ENCODE measurements around the gene PTPRM.
A peak's percentile ranks its signal among the peaks of the same experiment; 100 is the strongest.

Gene PTPRM

DNA sequence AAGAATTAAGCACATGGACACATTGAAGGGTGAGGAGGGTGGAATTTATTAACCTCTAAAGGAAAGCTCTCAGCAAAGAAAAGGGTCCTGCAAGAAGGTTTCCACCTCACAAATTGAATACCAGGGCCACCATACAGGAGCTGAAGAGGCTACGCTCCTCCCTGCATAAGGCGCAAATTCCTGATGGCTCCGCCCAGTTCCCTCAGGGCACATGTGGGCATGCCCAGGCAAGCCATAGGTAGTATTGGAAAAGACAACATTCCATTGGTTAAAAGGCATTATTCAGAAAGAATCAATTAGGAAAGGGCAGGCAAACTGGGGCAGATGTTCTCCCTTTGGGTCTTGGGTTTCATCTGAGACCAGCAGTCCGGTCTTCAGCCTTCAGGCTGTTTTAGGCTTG lies 161.2 kb downstream of the PTPRM start:
- TF ChIP-seq YY1 (tag by site-specific recombination; IDR thresholded peaks at IDR 0.05) (no peak), GLI2 (tag by site-specific recombination; IDR thresholded peaks at IDR 0.05; ENCODE audit: borderline replicate concordance, low read depth) (no peak), ZNF48 (tag by site-specific recombination; IDR thresholded peaks at IDR 0.05) (no peak), ZNF658 (tag by site-specific recombination; IDR thresholded peaks at IDR 0.05) (no peak), SP2 (tag by site-specific recombination; IDR thresholded peaks at IDR 0.05) (no peak), SCRT1 (tag by site-specific recombination; IDR thresholded peaks at IDR 0.05; ENCODE audit: borderline replicate concordance) (no peak), TCF7L2 (IDR thresholded peaks at IDR 0.05; ENCODE audit: borderline replicate concordance, low read depth, low read length) (no peak), ZFHX2 (tag by site-specific recombination; conservative IDR thresholded peaks at IDR 0.05) (no peak), ZFP37 (tag by site-specific recombination; IDR thresholded peaks at IDR 0.05) (no peak), ZNF426 (tag by site-specific recombination; IDR thresholded peaks at IDR 0.05) (no peak), ZNF776 (tag by site-specific recombination; IDR thresholded peaks at IDR 0.05; ENCODE audit: borderline replicate concordance) (no peak), ZBTB48 (tag by site-specific recombination; IDR thresholded peaks at IDR 0.05) (no peak), ZNF624 (tag by site-specific recombination; IDR thresholded peaks at IDR 0.05) (no peak), ZNF501 (tag by site-specific recombination; IDR thresholded peaks at IDR 0.05) (no peak), ZNF621 (tag by site-specific recombination; IDR thresholded peaks at IDR 0.05) (no peak), ZNF366 (tag by site-specific recombination; conservative IDR thresholded peaks at IDR 0.05) (no peak), ZNF514 (tag by site-specific recombination; IDR thresholded peaks at IDR 0.05) (no peak)
- TF ChIP-seq, protein P1, sequence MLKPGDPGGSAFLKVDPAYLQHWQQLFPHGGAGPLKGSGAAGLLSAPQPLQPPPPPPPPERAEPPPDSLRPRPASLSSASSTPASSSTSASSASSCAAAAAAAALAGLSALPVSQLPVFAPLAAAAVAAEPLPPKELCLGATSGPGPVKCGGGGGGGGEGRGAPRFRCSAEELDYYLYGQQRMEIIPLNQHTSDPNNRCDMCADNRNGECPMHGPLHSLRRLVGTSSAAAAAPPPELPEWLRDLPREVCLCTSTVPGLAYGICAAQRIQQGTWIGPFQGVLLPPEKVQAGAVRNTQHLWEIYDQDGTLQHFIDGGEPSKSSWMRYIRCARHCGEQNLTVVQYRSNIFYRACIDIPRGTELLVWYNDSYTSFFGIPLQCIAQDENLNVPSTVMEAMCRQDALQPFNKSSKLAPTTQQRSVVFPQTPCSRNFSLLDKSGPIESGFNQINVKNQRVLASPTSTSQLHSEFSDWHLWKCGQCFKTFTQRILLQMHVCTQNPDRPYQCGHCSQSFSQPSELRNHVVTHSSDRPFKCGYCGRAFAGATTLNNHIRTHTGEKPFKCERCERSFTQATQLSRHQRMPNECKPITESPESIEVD (tag by site-specific recombination; IDR thresholded peaks at IDR 0.05) = no peak
- CTCF ChIA-PET = no interaction called here
- no peak overlapping the region; the same call in 1 of the 2 replicates for H3K27ac ChIP-seq (ENCODE audit: extremely low read depth, low read depth, low read length)
- no peaks in the 10 kb centered on the region for H3K36me3 ChIP-seq (ENCODE audit: control insufficient read depth in 2 of 2, insufficient read depth in 1 of 2, low read length in 2 of 2)
- H3K9me3 ChIP-seq (ENCODE audit: control insufficient read depth, insufficient read depth, low read depth, low read length) = no peaks in the 10 kb centered on the region
- POLR2A ChIA-PET = no interaction called here
- H3K4me3 ChIP-seq (ENCODE audit: low read depth, low read length) = no peak overlapping the region
- H3K4me1 ChIP-seq (ENCODE audit: control insufficient read depth, insufficient read depth, low read length) = peaks cover 11% of the 10 kb centered on the region; the same call in 1 of the 2 replicates

DNA sequence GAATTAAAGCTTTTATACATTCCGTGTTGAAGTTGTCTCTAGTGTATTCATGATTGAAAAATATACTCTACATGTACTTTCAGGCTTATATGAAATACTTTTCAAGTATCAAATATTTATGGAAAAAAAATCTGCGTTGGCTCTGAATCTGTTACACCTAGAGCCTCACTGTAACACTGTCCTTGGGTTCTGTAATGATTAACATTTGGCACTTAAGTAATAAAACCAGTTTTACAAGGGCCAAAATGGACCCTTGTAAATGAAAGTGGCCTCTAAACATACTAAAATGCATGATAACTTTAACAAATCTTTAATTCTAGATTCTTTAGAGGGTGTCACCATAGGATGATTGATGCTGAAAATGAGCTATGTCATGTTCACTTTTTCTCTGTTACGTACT lies 162.8 kb downstream of the PTPRM start:
- ChIA-PET CTCF (no interaction called here), POLR2A (no interaction called here)
- no peaks in the 10 kb centered on the region for H3K9me3 ChIP-seq (ENCODE audit: control insufficient read depth, insufficient read depth, low read depth, low read length)
- H3K4me3 ChIP-seq (ENCODE audit: low read depth, low read length) = no peak overlapping the region
- no peak overlapping the region for H3K27ac ChIP-seq (ENCODE audit: extremely low read depth, low read depth, low read length)
- peaks cover 11% of the 10 kb centered on the region; the same call in 1 of the 2 replicates for H3K4me1 ChIP-seq (ENCODE audit: control insufficient read depth, insufficient read depth, low read length)
- no peaks in the 10 kb centered on the region for H3K36me3 ChIP-seq (ENCODE audit: control insufficient read depth in 2 of 2, insufficient read depth in 1 of 2, low read length in 2 of 2)
- TF ChIP-seq, protein P1 (tag by site-specific recombination; IDR thresholded peaks at IDR 0.05) = 0 out of 2 replicates have a peak, but pooled peaks have one; percentile 9
- no peak for TF ChIP-seq ZNF132 (tag by site-specific recombination; IDR thresholded peaks at IDR 0.05; ENCODE audit: borderline replicate concordance)

DNA sequence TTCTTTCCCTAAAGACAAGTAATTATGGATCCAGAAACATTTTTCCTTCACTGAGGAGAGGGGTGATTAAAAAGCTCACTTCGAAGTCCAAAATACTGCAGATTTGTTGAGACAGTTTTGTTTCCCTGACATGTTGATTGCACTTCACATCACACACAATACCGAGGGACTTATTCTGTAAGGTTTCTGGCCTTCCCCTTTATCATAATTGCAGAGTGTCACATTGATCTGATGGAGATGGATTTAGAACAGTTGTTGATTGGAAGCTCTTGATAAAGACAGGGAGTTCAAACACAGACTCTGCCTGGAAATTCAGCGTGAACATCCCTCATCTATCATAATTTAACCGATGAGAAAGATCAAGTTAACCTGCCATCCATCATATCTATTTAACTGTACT lies 163.6 kb downstream of the PTPRM start:
- Histone ChIP-seq H3K4me1 (ENCODE audit: control insufficient read depth, insufficient read depth, low read length) (peaks cover 11% of the 10 kb centered on the region; the same call in 1 of the 2 replicates), H3K4me3 (ENCODE audit: low read depth, low read length) (no peak overlapping the region), H3K27ac (ENCODE audit: extremely low read depth, low read depth, low read length) (no peak overlapping the region), H3K9me3 (ENCODE audit: control insufficient read depth, insufficient read depth, low read depth, low read length) (no peaks in the 10 kb centered on the region), H3K36me3 (ENCODE audit: control insufficient read depth in 2 of 2, insufficient read depth in 1 of 2, low read length in 2 of 2) (no peaks in the 10 kb centered on the region)
- ChIA-PET POLR2A (no interaction called here), CTCF (interaction anchor here (0.6 to 1.1 kb wide), 2 partner anchors 196 to 370 kb away, joined by 3 to 4 read pairs; no protein-coding TSS in a partner anchor)
- no peak for TF ChIP-seq ZNF596 (tag by site-specific recombination; IDR thresholded peaks at IDR 0.05)
- TF ChIP-seq ZNF544 (tag by site-specific recombination; IDR thresholded peaks at IDR 0.05) = no peak
- no peak for TF ChIP-seq ZFP69B (tag by site-specific recombination; IDR thresholded peaks at IDR 0.05)
- TF ChIP-seq ZBTB8A (tag by site-specific recombination; IDR thresholded peaks at IDR 0.05) = no peak
- TF ChIP-seq ZNF2 (tag by site-specific recombination; IDR thresholded peaks at IDR 0.05) = no peak
- TF ChIP-seq BCL6B (tag by site-specific recombination; IDR thresholded peaks at IDR 0.05) = no peak
- TF ChIP-seq ZNF211 (tag by site-specific recombination; IDR thresholded peaks at IDR 0.05; ENCODE audit: low read depth) = no peak
- TF ChIP-seq OVOL3 (tag by site-specific recombination; IDR thresholded peaks at IDR 0.05) = no peak
- TF ChIP-seq ZNF473 (tag by site-specific recombination; IDR thresholded peaks at IDR 0.05) = no peak
- TF ChIP-seq, protein P2, sequence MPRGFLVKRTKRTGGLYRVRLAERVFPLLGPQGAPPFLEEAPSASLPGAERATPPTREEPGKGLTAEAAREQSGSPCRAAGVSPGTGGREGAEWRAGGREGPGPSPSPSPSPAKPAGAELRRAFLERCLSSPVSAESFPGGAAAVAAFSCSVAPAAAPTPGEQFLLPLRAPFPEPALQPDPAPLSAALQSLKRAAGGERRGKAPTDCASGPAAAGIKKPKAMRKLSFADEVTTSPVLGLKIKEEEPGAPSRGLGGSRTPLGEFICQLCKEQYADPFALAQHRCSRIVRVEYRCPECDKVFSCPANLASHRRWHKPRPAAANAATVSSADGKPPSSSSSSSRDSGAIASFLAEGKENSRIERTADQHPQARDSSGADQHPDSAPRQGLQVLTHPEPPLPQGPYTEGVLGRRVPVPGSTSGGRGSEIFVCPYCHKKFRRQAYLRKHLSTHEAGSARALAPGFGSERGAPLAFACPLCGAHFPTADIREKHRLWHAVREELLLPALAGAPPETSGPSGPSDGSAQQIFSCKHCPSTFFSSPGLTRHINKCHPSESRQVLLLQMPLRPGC (tag by site-specific recombination; IDR thresholded peaks at IDR 0.05) = no peak

All from HEK293 (cell line).